ENCODE results near the gene DLX2. TPM values are rescaled to one million over a fixed set of nuclear protein-coding genes. Genes with fewer than 3 reads are reported as not detected.

The DLX2 gene
- total RNA-seq, 2 donors from 2014 or later, result not detected

GRCh38 chr2:172092716-172093415, 9.8 kb downstream of the DLX2 start:
- Histone ChIP-seq H3K9me3 (no peaks in the 10 kb centered on the region), H3K4me1 (peaks cover 0 to 39% of the 10 kb centered on the region in 2 donors), H3K27me3 (peaks cover 83 to 99% of the 10 kb centered on the region in 2 donors), H3K27ac (no peak overlapping the region), H3K36me3 (no peaks in the 10 kb centered on the region), H3K4me3 (no peak overlapping the region)
- TF ChIP-seq CTCF (IDR thresholded peaks at IDR 0.05), result no peak
- no peak for DNase-seq (ENCODE audit: low spot score)

GRCh38 chr2:172091761-172092566, 10.7 kb downstream of the DLX2 start:
- H3K9me3 ChIP-seq, result no peaks in the 10 kb centered on the region
- no peak for TF ChIP-seq CTCF (IDR thresholded peaks at IDR 0.05)
- no peak overlapping the region for H3K4me3 ChIP-seq
- peaks cover 83 to 99% of the 10 kb centered on the region in 2 donors for H3K27me3 ChIP-seq
- peaks cover 0 to 36% of the 10 kb centered on the region in 2 donors for H3K4me1 ChIP-seq
- no peaks in the 10 kb centered on the region for H3K36me3 ChIP-seq
- no peak for DNase-seq (ENCODE audit: low spot score)
- no peak overlapping the region for H3K27ac ChIP-seq

- Histone ChIP-seq H3K9me3 (no peaks in the 10 kb centered on the region), H3K4me3 (no peak overlapping the region), H3K4me1 (peaks cover 0 to 36% of the 10 kb centered on the region in 2 donors), H3K36me3 (no peaks in the 10 kb centered on the region), H3K27ac (no peak overlapping the region), H3K27me3 (peaks cover 86 to 99% of the 10 kb centered on the region in 2 donors)
- no peak for TF ChIP-seq CTCF (IDR thresholded peaks at IDR 0.05)
- no peak for DNase-seq (ENCODE audit: low spot score)
These were observed 11.6 kb downstream of the DLX2 start for GRCh38 chr2:172091000-172091641.

DNA sequence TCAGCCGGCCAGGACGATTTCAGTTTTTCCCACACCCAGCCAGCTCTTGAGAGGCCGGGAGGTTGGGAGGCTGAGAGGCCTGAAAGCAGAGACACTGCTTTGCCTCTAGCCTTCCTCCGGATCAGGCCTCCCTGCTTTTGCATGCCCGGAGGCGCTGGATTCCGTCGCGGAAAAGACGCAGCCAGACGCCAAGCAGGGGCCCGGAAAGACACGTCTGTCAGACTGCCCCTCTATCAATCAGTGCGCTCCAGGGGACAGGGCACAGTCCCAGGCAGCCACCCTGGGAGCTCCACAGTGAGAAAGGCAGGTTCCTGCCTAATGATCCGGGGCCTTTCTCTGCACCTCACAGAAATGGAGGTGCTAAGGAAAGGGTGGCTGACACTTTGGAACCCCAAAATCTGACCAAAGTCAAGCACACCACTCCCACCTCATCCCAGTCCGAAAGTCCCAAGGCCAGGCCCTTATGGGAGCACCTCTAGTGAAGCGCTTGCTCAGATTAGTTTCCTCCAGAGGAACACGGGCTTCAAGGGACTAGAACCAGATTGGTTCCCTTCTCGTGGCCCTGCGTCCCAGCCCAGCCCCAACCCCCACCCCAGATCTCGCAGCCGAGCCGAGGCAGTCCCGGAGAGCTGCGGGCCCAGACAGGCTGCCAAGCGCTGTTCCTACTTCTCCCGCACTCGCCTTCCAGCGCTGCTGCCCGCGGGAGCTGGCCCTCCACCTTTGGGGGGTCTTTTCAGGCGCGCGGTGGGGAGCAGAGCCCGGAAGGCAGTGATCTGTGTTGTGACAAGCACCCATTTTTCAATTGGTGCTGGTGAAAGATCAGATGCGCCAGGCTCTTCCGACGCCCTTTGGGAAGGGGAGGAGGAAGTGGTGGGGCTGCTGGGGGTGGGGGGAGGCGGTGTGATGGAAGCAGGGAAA, 12.4 kb downstream of the DLX2 start:
- Histone ChIP-seq H3K4me3 (no peak overlapping the region), H3K36me3 (no peaks in the 10 kb centered on the region), H3K9me3 (no peaks in the 10 kb centered on the region), H3K27ac (no peak overlapping the region), H3K4me1 (peaks cover 0 to 36% of the 10 kb centered on the region in 2 donors), H3K27me3 (peaks cover 86 to 99% of the 10 kb centered on the region in 2 donors)
- DNase-seq (ENCODE audit: low spot score), result no peak
- TF ChIP-seq CTCF (IDR thresholded peaks at IDR 0.05), result no peak

DNA sequence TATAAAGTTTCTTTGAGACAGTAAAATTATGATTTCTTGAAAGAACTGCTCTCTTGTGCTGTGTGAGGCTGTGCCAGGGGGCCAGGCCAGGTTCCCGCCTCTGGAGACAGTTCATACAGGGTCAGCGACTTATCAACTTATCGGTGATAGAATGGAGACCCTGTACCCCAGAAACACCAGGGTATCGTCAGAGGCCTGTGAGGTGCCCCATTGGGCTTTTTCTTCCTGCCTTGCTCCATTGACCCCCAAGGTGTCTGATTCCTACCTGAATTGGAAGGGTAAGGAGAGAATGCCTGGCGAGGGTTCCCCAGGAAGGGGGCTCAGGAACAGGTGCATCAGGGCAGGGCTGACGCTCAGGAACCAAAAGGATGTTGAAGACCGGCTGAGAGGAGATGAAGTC, 13.1 kb downstream of the DLX2 start:
- Histone ChIP-seq H3K4me3 (no peak overlapping the region), H3K36me3 (no peaks in the 10 kb centered on the region), H3K27me3 (peaks cover 87 to 99% of the 10 kb centered on the region in 2 donors), H3K9me3 (no peaks in the 10 kb centered on the region), H3K27ac (no peak overlapping the region), H3K4me1 (peaks cover 0 to 36% of the 10 kb centered on the region in 2 donors)
- DNase-seq (ENCODE audit: low spot score), result no peak
- TF ChIP-seq CTCF (IDR thresholded peaks at IDR 0.05), result no peak

Measured in right atrium auricular region (tissue), 2 donors.